Renal cortical epithelial cell (primary cell): ENCODE results near the gene EXOC4. TPM values are rescaled to one million over a fixed set of nuclear protein-coding genes. Genes with fewer than 3 reads are reported as not detected.

Experiments used
- DNase-seq: peaks from one replicate; pipeline ENCODE4 v3.0.0-alpha.2; 2011; ENCODE audit warnings: low read depth
- total RNA-seq: library from RNA; depleted of rRNA; stranded (reverse); fragments of >200 nt; gene quantifications from 2 replicates; pipeline ENCODE4 v1.2.3, GENCODE V29; 2014

The EXOC4 gene
- total RNA-seq, 1 donor from 2014 or later, result 144 TPM

DNA sequence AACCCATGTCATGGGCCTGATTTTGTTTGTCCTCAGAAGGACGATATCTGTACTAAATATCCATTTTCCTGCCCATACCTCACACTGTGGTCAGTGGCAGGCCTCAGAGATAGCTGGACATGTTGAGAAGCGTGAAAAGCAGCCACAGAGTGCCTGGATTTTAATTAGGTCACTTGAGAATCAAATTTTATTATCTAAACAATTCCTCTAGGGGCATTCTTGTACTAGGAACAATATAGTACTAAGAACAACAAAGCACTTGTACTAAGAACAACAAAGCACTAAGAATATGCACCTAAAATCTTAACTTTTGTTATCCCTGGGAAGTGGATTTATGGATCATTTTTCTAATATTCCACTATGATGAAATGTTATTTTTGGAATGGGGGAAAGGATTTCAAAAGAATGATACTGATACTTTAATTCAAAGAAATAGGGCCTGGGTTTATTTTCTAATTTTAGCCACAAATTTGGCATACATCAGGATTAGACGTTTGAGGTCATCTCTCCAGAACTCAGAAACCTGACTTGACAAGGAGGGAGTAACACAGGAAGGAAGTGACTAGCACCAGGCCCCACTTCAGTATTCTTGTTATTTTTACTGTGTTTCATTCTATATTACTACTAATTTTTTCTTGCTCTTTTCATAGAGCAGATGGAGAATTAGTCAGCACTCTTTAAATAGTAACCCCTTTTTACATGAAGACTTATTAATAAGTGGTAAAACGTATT is 112.2 kb downstream of the EXOC4 start:
- no peak for DNase-seq

DNA sequence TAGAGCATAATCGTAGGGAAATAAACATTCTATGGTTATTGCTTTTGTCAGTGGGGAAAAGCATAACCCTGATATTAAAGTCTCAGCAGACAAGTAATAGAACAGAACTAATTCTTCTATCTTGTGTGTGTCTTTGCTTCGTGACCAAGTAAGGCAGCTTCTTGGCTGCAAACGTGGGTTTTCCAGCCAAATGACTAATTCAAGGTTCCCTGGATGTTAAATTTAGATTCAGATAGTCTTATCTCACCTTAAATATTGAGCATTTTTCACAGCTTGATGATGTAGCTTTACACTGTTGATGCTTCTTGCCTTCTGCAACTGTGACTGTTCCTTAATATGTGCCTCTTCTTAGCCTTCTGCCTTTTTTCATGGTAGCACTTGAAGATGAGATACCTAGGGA is 113.0 kb downstream of the EXOC4 start:
- peak; percentile 12 for DNase-seq

DNA sequence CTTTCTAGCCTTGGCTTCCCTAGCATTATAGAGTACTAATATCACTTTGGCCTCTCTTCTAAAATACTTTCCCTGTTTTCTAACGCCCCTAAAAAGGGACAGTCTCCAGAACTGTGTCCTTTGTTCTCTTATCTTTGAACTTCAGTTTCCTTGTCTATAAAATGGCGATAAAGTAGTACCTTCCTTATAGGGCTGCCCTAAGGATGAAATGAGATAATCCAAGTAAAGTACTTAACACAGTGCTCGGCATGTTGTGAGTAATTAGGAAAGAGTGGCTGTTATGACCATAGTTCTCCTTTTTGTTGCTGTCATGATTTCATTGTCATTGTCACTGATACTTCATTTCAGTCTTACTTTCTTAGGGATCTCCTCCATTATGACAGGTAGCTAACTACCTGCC is 114.7 kb downstream of the EXOC4 start:
- DNase-seq, result no peak

DNA sequence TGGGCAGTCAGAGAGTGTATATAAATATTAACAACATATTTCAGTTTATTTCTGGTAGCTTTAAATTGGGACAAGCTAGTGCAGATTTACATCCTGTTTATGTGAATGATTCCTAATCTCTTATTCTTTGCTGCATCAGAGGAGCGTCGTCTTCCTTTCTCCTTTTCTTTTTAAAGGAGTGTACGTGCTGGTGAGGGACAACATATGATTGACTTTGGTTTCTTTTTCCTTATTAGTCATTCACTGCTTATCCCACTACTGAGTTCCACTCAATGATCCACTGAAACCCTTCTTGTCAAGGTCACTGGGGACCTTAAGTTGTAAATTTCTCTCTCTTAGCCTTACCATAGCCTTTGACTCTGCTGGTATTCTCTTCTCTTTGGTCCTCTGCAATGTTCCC is 116.3 kb downstream of the EXOC4 start:
- no peak for DNase-seq

DNA sequence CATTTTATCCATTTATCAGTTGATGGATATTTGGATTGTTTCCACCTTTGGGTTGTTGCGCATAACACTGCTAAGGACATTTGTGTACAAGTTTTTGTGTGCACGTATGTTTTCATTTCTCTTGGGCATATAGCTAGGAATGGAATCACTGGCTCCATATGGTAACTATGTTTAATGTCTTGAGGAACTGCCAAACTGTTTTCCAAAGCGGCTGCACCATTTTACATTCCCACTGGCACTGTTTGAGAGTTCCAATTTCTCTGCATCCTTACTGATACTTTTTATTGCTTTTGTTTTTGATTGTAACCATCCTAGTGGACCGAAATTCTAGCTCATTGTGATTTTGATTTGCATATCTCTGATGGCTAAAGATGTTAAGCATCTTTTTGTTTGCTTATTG is 118.7 kb downstream of the EXOC4 start:
- no peak for DNase-seq

DNA sequence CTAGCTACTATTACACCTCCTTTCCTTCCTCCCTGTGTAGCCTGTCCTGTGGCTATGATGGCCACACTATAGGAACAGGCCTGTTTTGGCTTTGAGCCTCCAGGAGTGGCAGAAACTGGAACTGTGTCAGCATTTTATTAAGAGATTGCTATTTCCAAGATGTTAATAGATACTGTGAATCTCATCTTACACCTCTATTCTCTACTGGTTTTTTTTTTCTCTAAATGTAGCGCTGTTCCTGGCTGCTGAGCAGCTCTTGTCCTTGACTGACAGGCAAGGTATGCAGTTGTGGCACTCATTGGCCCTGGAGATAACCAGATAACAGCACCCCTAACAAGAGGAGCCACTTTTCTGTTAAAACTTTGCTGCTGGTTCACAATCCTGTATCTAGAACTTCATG is 119.5 kb downstream of the EXOC4 start:
- no peak for DNase-seq

DNA sequence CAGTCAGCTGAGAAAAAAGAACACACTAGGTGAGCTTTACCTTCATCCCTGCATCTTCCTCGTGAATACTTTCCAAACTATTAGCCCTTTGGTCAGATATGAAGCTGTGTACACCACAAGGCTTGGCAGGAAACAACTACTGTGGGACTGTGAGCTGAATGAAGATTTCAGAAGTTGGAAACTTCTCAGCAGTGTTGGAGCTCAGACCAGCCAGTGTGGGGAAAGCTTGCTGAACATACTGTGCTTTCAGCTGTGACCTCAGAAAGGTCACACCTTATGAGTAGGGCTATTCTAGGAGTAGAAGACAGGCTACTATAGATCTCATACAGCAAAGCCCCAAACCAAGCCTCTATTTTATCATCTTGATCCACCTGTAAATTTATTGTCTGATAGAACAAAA is 123.6 kb downstream of the EXOC4 start:
- DNase-seq, result no peak

DNA sequence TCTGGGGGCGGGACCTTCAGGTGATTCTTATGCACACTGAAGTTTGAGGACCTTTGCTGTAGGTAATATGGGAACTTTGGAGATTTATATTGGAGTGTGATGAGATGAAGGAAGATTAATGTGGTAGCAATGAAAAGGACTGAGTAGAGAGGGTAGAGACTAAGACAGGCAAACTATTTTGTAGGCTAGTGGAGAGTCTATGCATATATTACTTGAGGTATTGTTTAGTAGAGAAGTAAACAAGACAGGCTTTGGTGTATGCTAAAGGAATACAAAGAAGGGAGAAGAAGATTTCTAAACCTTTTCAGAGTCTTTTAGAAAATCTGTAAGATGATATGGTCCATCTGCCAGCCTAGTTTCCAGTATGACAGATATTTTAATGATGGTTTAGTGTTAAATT is 129.1 kb downstream of the EXOC4 start:
- no peak for DNase-seq

DNA sequence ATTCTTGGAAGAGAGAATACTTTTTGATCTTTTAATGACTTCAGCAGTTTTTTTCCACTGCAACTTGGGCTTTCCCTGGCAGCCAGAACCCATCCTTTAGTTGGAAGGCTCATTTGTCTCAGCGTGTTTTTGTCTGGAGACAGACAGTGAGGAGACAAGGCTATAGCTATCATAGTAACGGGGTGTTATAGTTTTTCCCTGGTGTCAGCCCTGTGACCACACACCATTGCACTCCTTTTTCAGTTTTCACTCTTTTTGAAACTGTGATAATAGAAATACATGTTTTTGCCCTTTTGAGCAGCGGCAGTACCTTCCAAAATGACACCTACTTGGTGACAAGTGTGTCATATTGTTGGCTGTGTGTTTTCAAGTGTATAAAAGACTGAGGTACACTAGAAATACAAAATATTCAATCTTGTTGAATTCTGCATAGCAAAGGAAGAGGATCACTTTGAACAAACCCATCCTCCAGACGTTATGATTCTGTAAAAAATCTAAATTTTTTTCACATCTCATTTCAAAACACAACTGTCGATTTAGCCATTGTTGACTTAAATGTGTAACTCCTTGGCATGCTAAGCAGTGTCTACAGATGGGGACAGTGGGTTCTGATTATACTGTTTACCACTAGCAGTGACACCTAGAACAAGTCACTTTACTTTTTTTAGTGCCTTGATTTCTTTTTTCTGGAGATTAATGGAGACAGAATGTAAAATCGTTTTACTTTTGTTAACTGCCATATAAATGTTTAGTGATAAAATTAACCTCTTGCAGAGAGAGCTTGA is 130.1 kb downstream of the EXOC4 start:
- DNase-seq, result no peak

DNA sequence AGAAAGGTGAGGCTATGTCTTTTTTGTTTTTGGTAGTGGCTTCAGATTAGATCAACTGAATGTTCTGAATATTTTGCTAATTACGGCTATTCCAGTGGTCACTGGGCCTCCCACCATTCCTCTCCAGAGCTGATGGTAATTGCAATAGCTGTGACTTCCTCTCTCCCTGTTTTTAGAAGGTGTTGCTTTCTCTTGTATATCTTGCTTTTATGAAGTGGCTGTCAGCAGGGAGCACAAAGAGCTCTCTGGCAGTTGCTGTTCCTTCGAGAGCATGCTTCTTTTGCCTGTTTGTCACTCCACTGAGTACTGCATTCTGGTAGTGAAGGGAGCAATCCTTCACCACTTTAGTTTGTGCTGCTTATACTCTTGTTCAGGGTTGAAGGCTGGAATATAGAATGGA is 133.3 kb downstream of the EXOC4 start:
- no peak for DNase-seq

DNA sequence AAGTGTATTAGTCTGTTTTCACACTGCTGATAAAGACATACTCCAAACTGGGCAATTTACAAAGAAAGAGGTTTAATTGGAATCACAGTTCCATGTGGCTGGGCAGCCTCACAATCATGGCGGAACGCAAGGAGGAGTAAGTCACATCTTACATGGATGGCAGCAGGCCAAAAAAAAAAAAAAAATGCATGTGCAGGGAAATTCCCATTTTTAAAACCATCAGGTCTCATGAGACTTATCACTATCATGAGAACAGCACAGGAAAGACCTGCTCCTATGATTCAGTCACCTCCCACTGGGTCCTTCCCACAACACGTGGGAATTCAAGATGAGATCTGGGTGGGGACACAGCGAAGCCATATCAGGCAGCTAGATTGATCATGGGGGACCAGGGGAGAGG is 136.8 kb downstream of the EXOC4 start:
- DNase-seq, result no peak

DNA sequence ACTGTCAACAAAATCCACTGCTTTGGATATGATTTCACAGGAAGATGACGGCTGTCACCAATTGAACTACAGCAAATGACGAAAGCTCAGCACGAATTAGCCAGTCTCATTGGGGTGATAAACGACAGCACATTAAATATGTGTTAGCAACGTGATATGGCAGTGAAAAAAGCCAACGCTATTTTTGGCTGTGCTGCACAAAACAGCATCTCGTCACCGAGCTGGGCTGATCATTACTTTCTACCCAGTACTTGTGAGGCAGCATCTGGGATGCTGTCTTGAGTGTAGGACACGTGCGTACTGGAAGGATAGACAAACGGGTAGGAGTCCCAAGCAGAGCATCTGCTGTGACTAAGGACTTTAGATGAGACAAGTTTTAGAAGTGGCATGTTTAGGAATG is 138.3 kb downstream of the EXOC4 start:
- DNase-seq, result no peak

DNA sequence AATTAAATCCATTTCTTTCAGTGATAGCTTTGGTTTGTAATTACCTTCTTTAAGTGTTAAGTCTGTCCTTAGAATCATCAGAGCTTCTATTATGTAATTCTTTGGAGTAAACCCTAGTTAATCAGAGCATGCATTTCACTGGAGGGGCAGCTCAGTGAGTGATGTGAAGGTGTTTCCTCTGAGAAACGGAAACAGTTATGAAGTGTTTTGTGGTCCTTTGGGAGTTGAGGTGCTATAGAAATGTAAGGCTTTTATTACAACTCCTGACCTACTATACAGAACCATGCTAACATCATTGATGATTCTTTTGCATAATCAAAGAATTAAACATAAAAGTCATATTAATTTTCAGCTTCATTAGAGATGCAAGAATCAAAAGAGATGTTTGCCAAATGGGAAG is 141.5 kb downstream of the EXOC4 start:
- DNase-seq, result no peak

DNA sequence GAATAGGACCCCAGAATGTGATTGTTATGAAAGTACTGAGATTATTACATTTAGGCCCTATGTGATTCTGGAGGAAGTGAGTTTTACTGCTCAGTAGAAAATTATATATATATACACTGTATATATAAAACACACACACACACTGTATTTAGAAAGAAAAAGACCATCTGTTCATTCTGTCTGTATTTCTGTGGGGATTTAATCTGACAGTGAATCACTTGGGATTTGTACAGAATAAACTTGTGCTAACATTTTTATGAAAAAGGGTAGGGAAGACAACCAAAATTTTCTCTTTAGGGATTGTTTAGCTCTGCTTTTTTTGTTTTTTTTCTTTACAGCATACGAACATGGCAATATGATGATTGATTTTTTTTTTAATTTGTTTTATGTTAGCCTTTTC is 142.7 kb downstream of the EXOC4 start:
- no peak for DNase-seq

DNA sequence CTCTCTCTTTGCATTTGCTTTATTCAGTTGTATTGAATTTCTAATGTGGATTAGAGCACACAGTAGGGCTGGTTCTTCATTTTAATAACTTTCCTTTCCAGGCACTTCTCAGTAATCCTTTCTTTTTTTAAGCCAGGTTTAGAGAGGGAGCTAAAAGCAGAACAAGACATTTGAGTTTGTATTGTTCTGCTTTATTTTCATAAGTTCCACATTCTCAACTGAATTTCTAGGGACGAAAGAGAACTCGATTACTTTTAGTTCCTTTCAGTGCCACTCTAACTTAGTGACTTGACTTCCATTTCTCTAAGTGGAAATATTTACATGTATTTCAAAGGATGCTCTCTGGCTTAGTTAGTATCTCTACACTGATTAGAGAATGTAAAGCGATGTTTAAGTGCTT is 145.6 kb downstream of the EXOC4 start:
- DNase-seq, result no peak

DNA sequence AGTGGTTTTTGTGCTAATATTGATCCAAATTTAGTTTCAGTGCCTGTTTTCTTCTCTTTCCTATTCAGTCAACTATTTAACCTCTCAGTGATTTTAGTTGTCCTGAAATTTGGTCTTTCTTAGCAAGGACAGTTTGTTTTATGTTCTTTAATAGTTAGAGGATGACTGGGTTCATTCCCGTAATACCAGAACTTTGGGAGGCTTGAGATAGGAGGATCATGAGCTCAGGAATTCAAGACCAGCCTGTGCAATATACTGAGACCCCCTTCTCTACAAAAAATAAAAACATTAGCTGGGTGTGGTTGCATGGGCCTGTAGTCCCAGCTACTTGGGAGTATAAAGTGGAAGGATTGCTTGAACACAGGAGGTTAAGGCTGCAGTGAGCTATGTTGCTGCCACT is 148.3 kb downstream of the EXOC4 start:
- DNase-seq, result no peak

DNA sequence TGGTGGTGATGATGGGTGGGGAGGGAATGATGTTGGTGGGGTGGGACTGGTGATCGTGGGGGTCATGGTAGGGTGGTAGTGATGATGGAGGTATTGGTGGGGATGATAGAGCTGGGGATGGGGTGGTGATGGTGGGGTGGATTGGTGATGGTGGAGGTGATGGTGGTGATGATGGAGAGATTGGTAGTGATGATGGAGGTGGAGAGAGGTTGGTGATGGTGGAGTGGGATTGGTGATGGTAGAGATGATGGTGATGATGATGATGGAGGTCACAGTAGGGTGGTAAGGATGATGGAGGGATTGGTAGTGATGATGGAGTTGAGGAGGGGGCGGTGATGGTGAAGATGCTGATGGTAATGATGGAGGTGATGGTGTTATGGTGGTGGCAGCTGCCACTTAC is 155.3 kb downstream of the EXOC4 start:
- no peak for DNase-seq

DNA sequence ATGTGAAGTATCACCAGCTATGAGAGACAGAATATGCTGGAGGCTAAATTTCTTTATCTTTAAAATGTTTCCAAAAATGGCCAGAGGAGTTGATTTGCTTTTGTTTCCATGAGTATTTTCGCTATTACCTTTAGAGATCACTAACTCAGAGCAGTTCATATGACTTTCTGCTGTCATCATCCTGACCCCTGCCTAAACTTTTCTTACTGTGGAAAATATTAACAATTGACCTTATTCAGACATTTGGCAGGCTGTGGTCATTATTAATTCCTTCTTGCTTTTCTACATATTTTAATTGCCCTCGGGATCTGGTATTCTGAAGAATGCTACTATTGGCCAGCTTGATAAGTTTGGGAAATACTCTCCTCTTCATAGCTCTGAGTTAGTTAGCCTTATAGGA is 156.5 kb downstream of the EXOC4 start:
- DNase-seq, result no peak

DNA sequence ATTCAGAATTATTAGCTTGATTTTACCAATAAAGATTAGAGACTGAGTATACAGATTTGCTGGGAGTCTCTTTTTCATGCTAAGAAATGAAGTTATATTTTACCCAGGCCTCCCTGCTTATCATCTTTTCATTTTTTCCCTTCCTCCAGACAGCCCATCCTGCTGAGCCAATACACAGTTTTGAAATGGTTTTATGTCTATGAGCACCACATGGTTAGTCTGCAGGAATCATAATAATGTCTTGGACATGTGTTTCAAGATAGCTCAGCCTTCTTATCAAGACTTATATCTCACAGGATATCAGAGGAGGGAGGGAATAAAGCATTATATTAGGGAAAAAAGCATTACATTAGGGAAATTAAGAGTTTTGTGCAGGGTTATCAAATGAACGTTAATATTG is 157.1 kb downstream of the EXOC4 start:
- no peak for DNase-seq

DNA sequence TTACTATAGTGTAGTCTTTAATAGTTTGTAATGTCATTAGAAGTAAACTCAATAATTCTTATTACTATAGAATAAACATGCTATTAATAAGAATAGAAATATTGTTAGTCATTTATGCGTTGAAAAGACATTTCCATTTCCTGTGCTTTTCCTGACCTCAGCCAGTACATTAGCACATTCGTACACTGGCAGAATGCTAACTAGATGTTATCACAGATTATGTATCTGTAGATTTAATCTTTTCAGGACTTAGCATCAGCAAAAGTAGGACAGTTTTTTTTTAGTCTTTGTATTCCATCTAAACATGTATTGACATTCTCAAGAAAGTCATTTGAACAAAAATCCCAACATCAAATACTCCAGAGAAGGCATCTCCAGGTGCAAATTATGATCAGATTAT is 158.5 kb downstream of the EXOC4 start:
- DNase-seq, result no peak

DNA sequence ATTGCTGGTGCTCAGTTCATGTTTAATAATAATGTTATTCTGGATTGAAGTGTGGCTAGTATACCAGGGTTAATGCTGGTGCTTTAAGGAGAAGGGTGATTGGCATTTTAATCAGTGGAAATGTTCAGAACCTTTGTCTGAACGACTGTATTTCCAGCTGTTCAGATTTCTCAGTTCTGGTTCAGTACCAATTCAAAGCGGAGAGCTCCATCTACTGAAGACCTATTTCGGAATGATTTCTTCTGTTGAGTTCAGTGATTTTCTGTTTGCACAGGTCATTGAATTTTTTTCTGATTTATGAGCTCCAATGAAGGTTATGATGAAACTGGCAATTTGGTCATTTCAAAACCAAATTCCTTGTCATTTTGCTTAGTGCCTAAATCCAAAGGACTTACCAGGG is 160.1 kb downstream of the EXOC4 start:
- no peak for DNase-seq

DNA sequence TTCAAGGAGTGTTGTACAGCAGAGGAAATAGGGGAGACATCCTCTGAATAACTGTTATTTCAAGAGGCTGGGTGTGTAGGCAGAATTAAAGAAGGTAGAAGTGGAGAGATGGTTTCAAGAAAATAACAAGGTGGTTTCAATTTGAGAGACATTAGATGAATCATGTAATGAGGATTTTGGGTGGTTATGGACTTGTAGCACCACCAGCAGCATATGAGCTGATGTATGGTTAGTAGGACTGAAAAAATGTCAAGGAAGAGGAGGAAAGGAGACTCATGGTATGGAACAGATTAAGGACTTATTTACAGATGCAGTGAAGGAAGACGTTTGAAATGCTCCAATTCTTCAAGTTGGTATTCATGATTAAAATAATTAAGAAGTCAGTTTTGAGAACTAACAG is 166.2 kb downstream of the EXOC4 start:
- no peak for DNase-seq

DNA sequence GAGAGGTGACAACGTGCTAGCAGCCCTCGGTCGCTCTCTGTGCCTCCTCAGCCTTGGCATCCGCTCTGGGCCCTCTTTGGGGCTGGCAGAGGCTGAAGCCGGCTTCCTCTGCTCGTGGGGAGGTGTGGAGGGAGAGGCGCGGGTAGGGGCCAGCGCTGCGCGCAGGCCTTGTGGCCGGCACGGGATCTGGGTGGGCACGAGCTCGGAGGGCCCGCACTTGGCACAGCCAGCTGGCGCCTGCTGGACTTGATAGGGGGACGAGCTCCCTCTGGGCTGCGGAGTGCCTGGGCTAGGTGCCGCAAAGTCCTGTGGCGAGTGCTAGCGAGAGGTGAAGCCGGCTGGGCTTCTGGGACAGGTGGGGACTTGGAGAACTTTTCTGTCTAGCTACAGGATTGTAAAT is 170.7 kb downstream of the EXOC4 start:
- no peak for DNase-seq

DNA sequence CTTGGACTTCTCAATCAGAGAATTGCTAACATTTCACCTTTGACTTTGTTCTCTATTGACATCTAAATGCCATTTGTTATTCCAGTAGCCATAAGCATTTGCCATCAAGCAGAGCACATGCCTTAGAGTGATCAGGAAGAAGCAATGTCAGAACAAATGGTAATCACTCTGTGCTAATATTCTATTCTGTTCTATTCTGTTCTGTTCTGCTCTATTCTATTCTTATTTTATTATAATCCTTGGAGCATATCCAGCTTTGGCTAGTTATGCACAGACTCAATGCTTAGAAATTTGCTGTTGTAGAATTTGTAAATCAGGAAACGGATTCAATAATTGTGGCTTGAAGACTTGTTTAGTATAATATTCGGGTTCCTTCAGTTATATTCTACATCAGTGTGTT is 175.4 kb downstream of the EXOC4 start:
- DNase-seq, result no peak
